CD14-positive monocyte (primary cell): ENCODE data around the gene PLCD3. TPM values are rescaled to one million over a fixed set of nuclear protein-coding genes. Genes with fewer than 3 reads are reported as not detected.

Experiments used
- DNase-seq, 3 donors: peaks; one replicate each; pipeline ENCODE4 v3.0.0-alpha.2; 2011 to 2022
- H2AFZ ChIP-seq: 2 replicates; pipeline ENCODE4 v1.6.0; 2012; ENCODE audit warnings: mild to moderate bottlenecking, low read depth, low read length, inconsistent platforms; ENCODE audit not compliant: insufficient read depth, poor library complexity, severe bottlenecking
- H3K27ac ChIP-seq, 2 donors: 1 replicate in 1 of 2; 2 replicates in 1 of 2; pipeline ENCODE4 v1.5.1; 2012 to 2013; ENCODE audit warnings: low read length in 2 of 2, control low read depth in 1 of 2, inconsistent platforms in 1 of 2, low read depth in 1 of 2, mild to moderate bottlenecking in 1 of 2
- H3K27me3 ChIP-seq, 2 donors: one replicate each; pipeline versions ENCODE4 v1.6.0 to v1.6.1; 2011 to 2013; ENCODE audit warnings: low read length in 2 of 2; ENCODE audit not compliant: control insufficient read depth in 2 of 2, insufficient read depth in 2 of 2
- H3K36me3 ChIP-seq, 2 donors: replicated peaks in 1 of 2; 1 replicate in 1 of 2; 2 replicates in 1 of 2; pipeline versions ENCODE4 v1.5.1 to v1.6.1; 2012 to 2013; ENCODE audit warnings: low read length in 2 of 2, control low read depth in 1 of 2, inconsistent platforms in 1 of 2, mild to moderate bottlenecking in 1 of 2; ENCODE audit not compliant: insufficient read depth in 2 of 2, control insufficient read depth in 1 of 2
- H3K4me1 ChIP-seq, 2 donors: 1 replicate in 1 of 2; 2 replicates in 1 of 2; pipeline versions ENCODE4 v1.5.1 to v1.6.1; 2012 to 2013; ENCODE audit warnings: low read length in 2 of 2, control low read depth in 1 of 2, inconsistent platforms in 1 of 2, mild to moderate bottlenecking in 1 of 2, moderate library complexity in 1 of 2; ENCODE audit not compliant: insufficient read depth in 2 of 2, control insufficient read depth in 1 of 2
- H3K4me2 ChIP-seq: replicated peaks from 2 replicates; pipeline ENCODE3; 2012; ENCODE audit warnings: low read length, moderate library complexity, mild to moderate bottlenecking; ENCODE audit not compliant: poor library complexity, severe bottlenecking; ENCODE audit errors: extremely low read depth
- H3K4me3 ChIP-seq, 3 experiments: fragments of 200-600 bp in 1 of 3; sonication (generic) in 1 of 3; replicated peaks in 1 of 3; 1 replicate in 2 of 3; 2 replicates in 1 of 3; pipeline ENCODE4 v1.5.1; 2011 to 2013; ENCODE audit warnings: low read length in 3 of 3, mild to moderate bottlenecking in 3 of 3, control low read depth in 2 of 3, low read depth in 2 of 3, inconsistent platforms in 1 of 3, moderate library complexity in 1 of 3
- H3K79me2 ChIP-seq: 2 replicates; pipeline ENCODE4 v1.6.0; 2012; ENCODE audit warnings: mild to moderate bottlenecking, control low read depth, inconsistent platforms, low read length, moderate library complexity; ENCODE audit not compliant: insufficient read depth
- H3K9ac ChIP-seq: 2 replicates; pipeline ENCODE4 v1.6.0; 2017; ENCODE audit warnings: low read length, mild to moderate bottlenecking; ENCODE audit not compliant: insufficient read depth, poor library complexity, severe bottlenecking
- H3K9me3 ChIP-seq, 2 donors: replicated peaks in 1 of 2; 1 replicate in 1 of 2; 2 replicates in 1 of 2; pipeline versions ENCODE4 v1.5.1 to v1.6.1; 2012 to 2013; ENCODE audit warnings: low read length in 2 of 2, control low read depth in 1 of 2; ENCODE audit not compliant: control insufficient read depth in 1 of 2, insufficient read depth in 1 of 2
- H4K20me1 ChIP-seq: 2 replicates; pipeline ENCODE4 v1.6.0; 2012; ENCODE audit warnings: mild to moderate bottlenecking, low read length, control low read depth, moderate library complexity; ENCODE audit not compliant: insufficient read depth
- H3K27ac Mint-ChIP-seq, 7 donors: one replicate each; pipeline ENCODE4 v1.8.0; 2020; ENCODE audit warnings: mild to moderate bottlenecking in 7 of 7, mixed read lengths in 7 of 7, moderate library complexity in 6 of 7, inconsistent platforms in 2 of 7
- H3K27me3 Mint-ChIP-seq, 3 donors: one replicate each; pipeline ENCODE4 v1.8.0; 2021 to 2022; ENCODE audit warnings: low read depth in 3 of 3, mild to moderate bottlenecking in 3 of 3, mixed read lengths in 3 of 3, moderate library complexity in 3 of 3, inconsistent platforms in 1 of 3
- H3K36me3 Mint-ChIP-seq, 2 donors: one replicate each; pipeline ENCODE4 v1.8.0; 2020; ENCODE audit warnings: mixed read lengths in 2 of 2, inconsistent platforms in 1 of 2, mild to moderate bottlenecking in 1 of 2
- H3K4me1 Mint-ChIP-seq: one replicate; pipeline ENCODE4 v1.8.0; 2020; ENCODE audit warnings: mild to moderate bottlenecking, mixed read lengths
- H3K4me3 Mint-ChIP-seq, 2 donors: one replicate each; pipeline ENCODE4 v1.8.0; 2020; ENCODE audit warnings: mild to moderate bottlenecking in 2 of 2, mixed read lengths in 2 of 2, moderate library complexity in 1 of 2
- H3K9me3 Mint-ChIP-seq, 7 donors: one replicate each; pipeline ENCODE4 v1.8.0; 2020 to 2022; ENCODE audit warnings: mixed read lengths in 7 of 7, mild to moderate bottlenecking in 6 of 7, moderate library complexity in 6 of 7, inconsistent platforms in 2 of 7
- CTCF ChIP-seq: fragments of 200-600 bp; IDR thresholded peaks from one replicate; pipeline ENCODE4 v1.8.0; 2022; ENCODE audit warnings: antibody characterized with exemption, mild to moderate bottlenecking
- WGBS: methylation state at CpG from one replicate; pipeline ENCODE4 v1.1.5; 2013; ENCODE audit warnings: missing lambda C conversion rate; ENCODE audit not compliant: insufficient coverage; 5-methylcytosine and 5-hydroxymethylcytosine counted together
- intact Hi-C, 2 donors: fragments of 100-400 bp; cut with micrococcal nuclease; formaldehyde crosslinking; loops; one replicate each; pipeline versions ENCODE4 v1.15.0 to v1.15.1; 2023
- polyA plus RNA-seq, 3 donors: library from polyadenylated mRNA; depleted of rRNA in 1 of 3; unstranded in 2 of 3; stranded (reverse) in 1 of 3; fragments of 300-500 nt in 2 of 3; fragments of >200 nt in 1 of 3; fragmentation: Illumina TruSeq in 2 of 3; gene quantifications; 1 replicate in 2 of 3; 2 replicates in 1 of 3; pipeline ENCODE4 v1.2.3, GENCODE V29; 2012 to 2021

The PLCD3 gene
- polyA plus RNA-seq, 3 donors: 0.97 to 25.8 (median 2.5) TPM

GRCh38 chr17:45135978-45136791 lies 3.9 kb upstream of the PLCD3 start:
- no peak for TF ChIP-seq CTCF
- Histone ChIP-seq H3K36me3 (peaks cover 0 to 6% of the 10 kb centered on the region in 2 donors), H3K4me1 (peaks cover 20 to 31% of the 10 kb centered on the region in 2 donors), H3K9me3 (no peaks in the 10 kb centered on the region), H3K27me3 (peaks cover 0 to under 1% of the 10 kb centered on the region in 2 donors), H3K27ac (peak overlapping the region in 1 of 2 donors; percentile 75), H3K4me2 (peak overlapping the region; percentile 94), H3K4me3 (peak overlapping the region; percentile 63 to 84 (median 82)), H2AFZ (peak overlapping the region; percentile 88), H4K20me1 (no peaks in the 10 kb centered on the region), H3K9ac (peak overlapping the region; percentile 67), H3K79me2 (peaks cover 5% of the 10 kb centered on the region)
- 54% methylated on average over 17 of the region's 21 CpGs for WGBS
- H3K9me3 Mint-ChIP-seq: no peaks in the 10 kb centered on the region
- peaks cover 3 to 14% of the 10 kb centered on the region in 2 donors for H3K36me3 Mint-ChIP-seq
- DNase-seq: peak in 1 of 3 donors; percentile 19
- peak overlapping the region; percentile 72 to 90 (median 76) for H3K27ac Mint-ChIP-seq
- peaks cover 2 to 7% (median 3%) of the 10 kb centered on the region in 3 donors for H3K27me3 Mint-ChIP-seq
- H3K4me3 Mint-ChIP-seq: peak overlapping the region; percentile 80 to 90
- H3K4me1 Mint-ChIP-seq: peaks cover 24% of the 10 kb centered on the region
- intact Hi-C loops: loop anchor here (1.0 to 10.0 kb wide), 4 partner anchors 13 to 361 kb away; partner anchors contain the start of gene HEXIM1 (in 1 of the 2)

- Histone ChIP-seq H3K4me3 (peak within 1 kb of the TSS; percentile 63 to 84 (median 82)), H2AFZ (peak within 1 kb of the TSS; percentile 88), H3K9ac (peak within 1 kb of the TSS; percentile 67), H3K4me2 (peak within 1 kb of the TSS; percentile 94), H3K4me1 (peaks cover 20 to 31% of the 10 kb centered on the region in 2 donors), H3K79me2 (peaks cover 5% of the 10 kb centered on the region), H3K36me3 (peaks cover 0 to 6% of the 10 kb centered on the region in 2 donors), H3K9me3 (no peaks in the 10 kb centered on the region), H3K27me3 (peaks cover 0 to 8% of the 10 kb centered on the region in 2 donors), H3K27ac (peak within 1 kb of the TSS; percentile 11 to 75), H4K20me1 (no peaks in the 10 kb centered on the region)
- TF ChIP-seq CTCF: peak; percentile 100
- DNase-seq: peak; percentile 97 to 99 (median 98)
- Mint-ChIP-seq H3K4me1 (peaks cover 26% of the 10 kb centered on the region), H3K36me3 (peaks cover 3 to 14% of the 10 kb centered on the region in 2 donors), H3K9me3 (no peaks in the 10 kb centered on the region), H3K27ac (peak within 1 kb of the TSS; percentile 74 to 90 (median 79)), H3K4me3 (peak within 1 kb of the TSS; percentile 80 to 90), H3K27me3 (peaks cover 7 to 14% (median 8%) of the 10 kb centered on the region in 3 donors)
- WGBS: 6% methylated on average over 38 of the region's 40 CpGs
- intact Hi-C loops: loop anchor here (1.0 to 10.0 kb wide), 4 partner anchors 13 to 361 kb away; partner anchors contain the start of gene HEXIM1 (in 1 of the 2)
These were observed 3.1 kb upstream of the PLCD3 start, which contains the start of gene ACBD4 for GRCh38 chr17:45135192-45135977. Gene ACBD4, plus strand, starts transcription at chr17:45135687. Its CDS starts 458 bp downstream, at chr17:45136145.
